HG03097 (cell line): ENCODE results near the gene KCNJ18.
"Not testable (repeated sequence)": the region's sequence is repeated elsewhere in the genome, so short reads cannot be mapped to it uniquely, and the experiment has no call there.

Experiments
- ATAC-seq: cut with Tn5 transposase; IDR thresholded peaks from one replicate; pipeline ENCODE4 v1.9.1; 2021; ENCODE audit not compliant: unreplicated experiment, low FRiP score

KCNJ18 gene

DNA sequence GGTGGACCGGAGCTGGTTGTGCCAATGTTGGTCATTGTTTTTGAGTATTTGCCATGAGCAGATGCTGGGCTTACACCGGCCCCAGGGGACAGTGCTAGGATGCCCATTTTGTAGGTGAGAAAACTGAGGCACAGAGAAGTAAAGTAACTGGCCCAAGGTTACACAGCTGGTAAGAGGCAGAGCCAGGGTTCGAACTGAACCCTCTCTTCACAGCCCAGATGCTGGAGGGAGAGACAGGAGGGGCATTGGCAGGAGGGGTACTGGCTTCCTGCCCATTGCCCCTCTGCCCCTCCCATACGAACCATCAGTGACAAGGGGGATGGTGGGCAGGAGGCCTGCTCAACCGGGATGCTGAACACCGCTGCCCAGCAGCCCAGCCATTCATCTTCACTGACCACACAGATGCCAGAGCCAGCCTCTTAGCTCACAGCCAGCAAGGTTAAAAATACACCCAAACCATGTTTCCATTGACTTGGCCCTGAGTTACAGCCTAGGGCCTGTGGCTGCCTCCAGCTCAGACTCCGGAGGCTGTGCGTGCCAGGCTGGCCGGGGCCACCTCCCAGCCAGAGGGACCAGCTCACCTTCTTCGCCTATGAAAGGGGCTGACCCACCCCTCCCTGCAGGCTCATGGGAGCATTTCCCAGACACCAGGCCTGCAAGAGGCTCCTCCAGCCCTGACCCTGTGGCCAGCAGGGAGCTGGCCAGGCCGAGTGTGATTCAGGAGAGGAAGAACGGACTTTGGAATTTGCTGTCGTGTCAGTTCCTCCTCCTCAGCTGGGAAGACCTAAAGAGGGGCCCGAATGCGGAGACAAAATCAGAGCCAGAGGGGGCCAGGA is 57.6 kb downstream of the KCNJ18 start:
- not testable (repeated sequence) for ATAC-seq

DNA sequence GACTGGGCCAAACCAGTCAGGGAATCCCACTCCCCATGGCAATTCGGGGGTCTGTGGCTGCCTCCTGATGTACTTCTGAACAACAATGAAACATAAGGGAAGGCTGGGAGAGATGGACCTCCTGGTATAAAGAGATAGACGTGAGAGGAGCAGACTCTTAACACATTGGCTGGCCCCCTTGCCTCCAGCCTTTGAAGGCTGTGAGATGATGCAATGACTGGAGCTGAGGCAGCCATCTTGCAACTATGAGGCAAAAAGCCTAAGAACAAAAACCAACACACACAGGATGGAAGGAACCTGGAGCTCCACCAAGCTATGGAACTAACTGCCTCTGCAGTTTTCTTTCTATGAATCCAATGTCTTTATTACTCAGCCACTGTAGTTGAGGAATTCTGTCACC is 58.8 kb downstream of the KCNJ18 start:
- not testable (repeated sequence) for ATAC-seq
